Mucosa of stomach (tissue), 1 donor: ENCODE data around the gene ADRA2B.

Source experiments
- H3K27me3 ChIP-seq: one replicate; pipeline ENCODE4 v1.7.0; 2013; ENCODE audit warnings: mild to moderate bottlenecking, low read length; ENCODE audit not compliant: control insufficient read depth, insufficient read depth
- H3K36me3 ChIP-seq: one replicate; pipeline ENCODE4 v1.7.0; 2013; ENCODE audit warnings: low read length; ENCODE audit not compliant: control insufficient read depth, insufficient read depth
- H3K4me1 ChIP-seq: one replicate; pipeline ENCODE4 v1.7.0; 2013; ENCODE audit warnings: mild to moderate bottlenecking, low read length; ENCODE audit not compliant: control insufficient read depth, insufficient read depth
- H3K4me3 ChIP-seq: one replicate; pipeline ENCODE4 v1.7.0; 2013; ENCODE audit warnings: low read length
- H3K9ac ChIP-seq: one replicate; pipeline ENCODE4 v1.7.0; 2013; ENCODE audit warnings: mild to moderate bottlenecking, low read length, moderate library complexity
- H3K9me3 ChIP-seq: one replicate; pipeline ENCODE4 v1.7.0; 2013; ENCODE audit warnings: mild to moderate bottlenecking, low read length, moderate library complexity; ENCODE audit not compliant: control insufficient read depth
- donor health status: Pancreatic carcinoma.

Gene ADRA2B

DNA sequence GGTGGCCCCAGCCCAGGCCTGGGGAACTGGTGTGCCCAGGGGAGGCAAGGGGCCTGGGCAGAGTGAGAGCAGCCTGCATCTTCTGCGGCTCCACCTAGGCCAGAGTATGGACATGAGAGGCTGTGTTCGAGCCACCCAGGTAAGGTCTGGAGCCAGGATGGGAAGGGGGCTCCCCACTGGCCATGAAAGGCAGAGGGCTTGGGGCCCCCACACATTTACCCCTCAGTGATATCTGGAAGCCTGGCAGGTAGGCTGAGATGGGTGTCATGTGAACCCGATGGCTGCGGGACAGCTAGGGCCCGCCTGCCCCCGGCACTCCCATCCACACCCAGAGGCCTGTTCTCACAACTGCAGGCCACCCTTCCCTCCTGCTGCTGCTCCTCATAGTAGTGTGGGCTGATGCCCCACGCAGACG is 13.2 kb downstream of the ADRA2B start:
- H3K4me3 ChIP-seq = no peak overlapping the region
- H3K9me3 ChIP-seq = peaks cover 6% of the 10 kb centered on the region
- no peaks in the 10 kb centered on the region for H3K4me1 ChIP-seq
- peaks cover 6% of the 10 kb centered on the region for H3K27me3 ChIP-seq
- no peak overlapping the region for H3K9ac ChIP-seq
- H3K36me3 ChIP-seq = no peaks in the 10 kb centered on the region

DNA sequence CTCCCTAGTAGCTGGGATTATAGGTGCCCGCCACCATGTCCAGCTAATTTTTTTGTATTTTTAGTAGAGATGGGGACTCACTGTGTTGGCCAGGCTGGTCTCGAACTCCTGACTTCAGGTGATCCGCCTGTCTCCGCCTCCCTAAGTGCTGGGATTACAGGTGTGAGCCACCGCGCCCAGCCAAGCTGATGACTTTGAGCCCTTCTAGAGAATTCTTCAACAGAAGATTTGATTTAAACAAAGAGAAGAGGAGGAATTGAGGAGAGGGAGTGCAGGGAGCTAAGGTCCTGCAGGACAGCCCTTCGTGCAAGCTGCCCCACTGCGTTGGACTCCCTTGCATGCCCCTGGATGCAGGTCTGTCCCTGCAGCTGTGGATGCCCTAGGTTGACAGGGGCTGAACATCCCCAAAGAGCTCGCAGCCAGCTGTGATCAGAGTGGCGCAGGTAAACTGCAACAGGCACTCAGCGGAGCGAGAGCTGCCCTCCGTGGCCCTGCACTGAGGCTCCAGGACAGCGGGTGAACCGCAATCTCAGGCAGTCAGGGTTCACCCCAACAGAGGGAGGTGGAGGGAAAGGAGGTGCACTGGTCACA is 13.7 kb downstream of the ADRA2B start:
- Histone ChIP-seq H3K36me3 (no peaks in the 10 kb centered on the region), H3K4me3 (no peak overlapping the region), H3K27me3 (peaks cover 4% of the 10 kb centered on the region), H3K9ac (no peak overlapping the region), H3K4me1 (no peaks in the 10 kb centered on the region), H3K9me3 (peaks cover 6% of the 10 kb centered on the region)

DNA sequence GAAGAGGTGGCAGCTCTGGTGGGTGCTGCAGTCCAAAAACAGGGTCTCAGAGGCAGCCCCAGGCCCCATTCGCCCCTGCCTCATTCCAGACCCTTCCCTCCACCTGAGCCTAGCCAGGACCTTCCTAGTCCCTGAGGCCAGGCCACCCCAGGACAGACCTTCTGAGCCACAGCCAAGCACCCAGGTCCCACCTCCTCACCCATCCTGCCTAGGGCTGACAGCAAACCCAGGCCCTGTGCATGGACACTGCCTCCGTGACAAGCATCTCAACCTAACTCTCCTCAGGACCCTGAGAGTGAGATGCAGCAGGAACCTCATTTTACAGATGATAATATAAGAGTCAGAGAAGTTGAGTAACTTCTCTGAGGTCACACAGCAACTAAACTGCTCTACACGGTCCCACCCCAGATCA is 15.5 kb downstream of the ADRA2B start:
- H3K9ac ChIP-seq = no peak overlapping the region
- H3K4me1 ChIP-seq = no peaks in the 10 kb centered on the region
- H3K9me3 ChIP-seq = peaks cover 6% of the 10 kb centered on the region
- H3K36me3 ChIP-seq = no peaks in the 10 kb centered on the region
- no peaks in the 10 kb centered on the region for H3K27me3 ChIP-seq
- no peak overlapping the region for H3K4me3 ChIP-seq

DNA sequence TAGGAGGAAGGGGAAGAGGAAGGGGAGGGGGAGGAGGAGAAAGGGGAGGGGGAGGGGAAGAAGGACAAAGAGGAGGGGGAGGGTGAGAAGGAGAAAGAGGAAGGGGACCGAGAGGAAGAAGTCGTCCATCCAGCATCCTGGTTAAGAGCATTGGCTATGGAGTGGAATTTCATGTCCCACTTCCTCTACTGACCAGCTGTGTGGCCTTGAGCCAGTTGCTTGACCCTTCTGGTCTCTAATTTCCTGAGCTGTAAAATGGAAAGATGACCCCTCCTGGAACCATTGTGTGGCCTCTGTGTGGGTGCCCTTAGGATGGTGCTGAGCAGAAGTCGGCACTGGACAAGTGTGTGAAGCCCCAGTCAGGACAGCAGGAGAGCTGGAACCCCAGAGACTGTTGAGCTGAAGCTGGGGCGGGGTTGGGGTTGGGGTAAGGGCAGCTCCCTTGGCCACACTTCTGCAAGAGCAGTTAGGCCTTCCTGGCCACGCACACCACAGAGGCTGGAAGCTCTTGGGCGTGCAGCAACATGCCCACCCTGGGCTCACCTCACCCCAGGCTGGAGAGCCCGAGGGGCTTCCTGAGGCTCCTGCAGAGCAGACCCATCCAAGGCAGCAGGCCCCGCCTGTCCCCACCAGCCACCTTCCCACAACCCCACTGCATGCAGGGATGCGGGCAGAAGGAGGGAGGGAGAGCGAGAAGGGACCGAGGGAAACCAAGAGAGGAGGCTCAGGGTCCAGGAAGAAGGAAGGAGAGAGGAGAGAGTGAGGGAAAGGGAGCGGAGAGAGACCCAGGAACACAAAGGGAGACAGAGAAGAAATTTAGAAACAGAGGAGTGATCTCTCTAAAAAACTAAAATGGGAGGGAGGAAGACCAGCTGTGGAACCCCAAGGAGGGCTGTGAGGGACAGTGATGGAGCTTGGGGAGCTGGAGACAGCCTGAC is 16.2 kb downstream of the ADRA2B start:
- no peaks in the 10 kb centered on the region for H3K27me3 ChIP-seq
- H3K4me1 ChIP-seq = no peaks in the 10 kb centered on the region
- no peaks in the 10 kb centered on the region for H3K36me3 ChIP-seq
- H3K4me3 ChIP-seq = no peak overlapping the region
- peaks cover under 1% of the 10 kb centered on the region for H3K9me3 ChIP-seq
- no peak overlapping the region for H3K9ac ChIP-seq

DNA sequence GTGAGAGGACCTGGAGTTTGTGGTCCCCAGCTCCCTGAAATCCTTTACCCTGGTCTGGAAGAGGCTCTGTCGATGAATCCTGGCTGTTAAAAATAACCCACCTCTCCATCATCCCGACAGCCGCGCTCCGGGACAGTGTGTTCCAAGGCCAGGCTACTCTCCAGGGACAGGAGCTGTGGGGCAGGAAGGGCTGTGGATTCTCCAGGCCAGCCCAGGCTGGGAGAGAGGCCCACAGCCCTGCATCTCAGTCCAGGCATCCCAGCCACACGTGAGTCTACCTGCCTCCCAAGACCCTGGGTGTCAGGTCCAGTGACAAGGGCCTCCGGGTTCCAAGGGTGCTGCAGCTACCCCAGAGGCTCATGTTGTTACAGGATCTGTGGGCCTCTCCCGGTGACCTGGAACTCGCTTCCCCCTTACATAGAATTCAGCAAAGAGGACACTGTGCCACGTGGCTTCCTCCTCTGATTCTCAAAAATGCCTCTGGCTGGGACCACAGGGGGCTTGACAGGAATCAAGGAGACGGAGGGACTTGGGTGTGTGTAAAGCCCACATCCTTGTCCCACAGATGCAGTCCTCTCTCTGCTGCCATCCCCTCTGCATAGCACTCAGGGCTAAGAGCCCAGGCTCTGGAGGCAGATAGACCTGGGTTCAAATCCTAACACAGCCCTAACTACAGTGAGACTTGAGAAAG is 17.3 kb downstream of the ADRA2B start:
- H3K36me3 ChIP-seq = no peaks in the 10 kb centered on the region
- no peaks in the 10 kb centered on the region for H3K27me3 ChIP-seq
- H3K9ac ChIP-seq = no peak overlapping the region
- no peak overlapping the region for H3K4me3 ChIP-seq
- H3K9me3 ChIP-seq = no peaks in the 10 kb centered on the region
- H3K4me1 ChIP-seq = no peaks in the 10 kb centered on the region

DNA sequence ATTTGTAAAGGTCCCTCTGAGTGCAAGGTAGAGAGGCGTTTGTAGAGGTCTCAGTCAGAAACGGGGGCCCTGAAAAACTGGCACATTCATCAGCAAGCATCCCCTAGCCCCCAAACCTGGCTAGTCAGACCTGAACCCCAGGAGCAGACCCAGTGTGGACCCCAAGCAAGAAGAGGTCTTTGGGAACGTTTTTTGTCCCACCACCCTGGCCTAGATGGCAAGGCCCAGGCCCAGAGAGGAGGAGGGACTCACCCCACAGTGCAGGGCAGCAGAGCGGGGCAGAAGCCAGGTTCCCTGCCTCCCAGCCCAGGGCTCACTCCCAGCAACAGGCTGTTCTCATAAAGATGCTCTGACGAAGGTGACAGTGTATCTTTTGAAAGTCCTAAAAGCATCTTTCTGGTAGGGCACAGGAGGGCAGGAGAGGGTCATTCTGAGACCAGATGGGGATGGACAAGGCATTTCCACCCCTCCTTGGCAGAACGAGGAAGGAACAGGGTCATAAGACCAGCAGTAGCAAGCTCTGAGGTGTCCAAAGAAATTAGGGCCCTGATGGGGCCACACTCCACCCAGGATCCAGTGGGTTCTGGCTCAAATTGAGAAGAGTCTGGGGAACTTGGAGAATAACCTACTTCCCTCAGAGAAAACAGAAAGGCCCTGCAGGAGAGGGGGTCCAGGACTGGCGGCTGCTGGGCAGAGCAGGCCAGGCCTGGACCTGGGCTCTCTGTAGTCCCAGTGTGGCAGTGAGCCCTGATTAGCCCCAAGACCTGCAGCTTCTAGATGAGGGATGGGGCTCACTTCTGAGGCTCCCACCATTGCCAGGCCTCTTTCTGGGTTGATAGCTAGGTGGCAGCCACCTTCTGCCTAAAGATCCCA is 18.2 kb downstream of the ADRA2B start:
- Histone ChIP-seq H3K36me3 (no peaks in the 10 kb centered on the region), H3K9ac (no peak overlapping the region), H3K9me3 (no peaks in the 10 kb centered on the region), H3K4me3 (no peak overlapping the region), H3K4me1 (peaks cover 3% of the 10 kb centered on the region), H3K27me3 (no peaks in the 10 kb centered on the region)

DNA sequence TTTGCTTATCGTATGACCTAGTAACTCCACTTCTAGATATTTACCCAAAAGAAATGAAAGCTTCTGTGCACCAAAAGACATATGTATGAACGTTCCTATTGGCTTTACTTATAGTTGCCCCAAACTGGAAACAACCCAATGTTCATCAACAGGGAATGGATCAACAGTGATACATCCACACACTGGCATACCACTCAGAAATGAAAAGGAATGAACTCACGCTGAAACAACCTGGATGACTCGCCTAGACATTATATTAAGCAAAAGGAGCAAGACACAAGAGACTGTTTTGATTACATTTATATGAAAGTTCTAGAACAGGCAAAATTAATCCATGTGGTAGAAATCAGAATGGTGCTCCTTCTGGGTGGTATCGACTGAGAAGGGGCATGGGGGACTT is 18.9 kb downstream of the ADRA2B start:
- no peaks in the 10 kb centered on the region for H3K9me3 ChIP-seq
- H3K9ac ChIP-seq = no peak overlapping the region
- no peak overlapping the region for H3K4me3 ChIP-seq
- H3K36me3 ChIP-seq = no peaks in the 10 kb centered on the region
- no peaks in the 10 kb centered on the region for H3K27me3 ChIP-seq
- peaks cover 10% of the 10 kb centered on the region for H3K4me1 ChIP-seq

DNA sequence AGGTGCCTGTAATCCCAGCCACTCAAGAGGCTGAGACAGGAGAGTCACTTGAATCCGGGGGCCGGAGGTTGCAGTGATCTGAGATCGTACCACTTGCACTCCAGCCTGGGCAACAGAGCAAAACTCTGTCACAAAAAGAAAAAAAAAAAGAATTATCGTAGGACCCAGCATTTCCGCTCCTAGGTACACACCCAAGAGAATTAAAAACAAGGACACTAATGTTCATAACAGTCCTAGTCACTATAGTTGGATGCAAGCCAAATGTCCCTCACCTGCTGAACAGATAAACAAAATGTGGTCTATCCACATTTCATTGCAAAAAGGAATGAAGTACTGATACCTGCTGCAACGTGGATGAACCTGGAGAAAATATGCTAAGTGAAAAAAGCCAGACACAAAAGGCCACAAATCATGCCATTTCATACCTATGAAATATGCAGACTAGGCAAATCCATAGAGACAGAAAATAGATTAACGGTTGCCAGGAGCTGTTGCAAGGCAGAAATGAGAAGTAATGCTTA is 21.2 kb downstream of the ADRA2B start:
- Histone ChIP-seq H3K9ac (no peak overlapping the region), H3K4me1 (peaks cover 33% of the 10 kb centered on the region), H3K9me3 (no peaks in the 10 kb centered on the region), H3K27me3 (no peaks in the 10 kb centered on the region), H3K36me3 (no peaks in the 10 kb centered on the region), H3K4me3 (no peak overlapping the region)

DNA sequence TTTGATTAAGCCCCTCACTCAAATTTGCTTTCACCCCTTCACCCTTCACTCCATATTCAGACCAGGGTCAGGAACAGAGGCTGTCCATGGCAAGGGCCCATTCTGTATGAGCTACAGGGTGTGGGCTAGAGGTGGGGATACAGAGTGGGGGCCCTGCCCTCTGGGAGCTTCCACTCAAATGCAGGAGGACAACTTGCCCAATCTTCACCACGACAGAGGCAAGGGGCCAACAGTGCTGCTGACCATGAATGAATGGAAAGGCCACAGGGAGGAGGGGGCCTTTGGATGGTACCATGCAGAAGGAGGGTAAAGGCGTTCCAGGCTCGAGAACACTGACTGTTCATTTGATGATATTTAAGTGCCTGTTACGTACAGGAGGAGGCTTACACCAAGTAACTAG is 22.8 kb downstream of the ADRA2B start:
- Histone ChIP-seq H3K4me3 (no peak overlapping the region), H3K27me3 (no peaks in the 10 kb centered on the region), H3K9ac (no peak overlapping the region), H3K9me3 (no peaks in the 10 kb centered on the region), H3K36me3 (no peaks in the 10 kb centered on the region), H3K4me1 (peaks cover 49% of the 10 kb centered on the region)

DNA sequence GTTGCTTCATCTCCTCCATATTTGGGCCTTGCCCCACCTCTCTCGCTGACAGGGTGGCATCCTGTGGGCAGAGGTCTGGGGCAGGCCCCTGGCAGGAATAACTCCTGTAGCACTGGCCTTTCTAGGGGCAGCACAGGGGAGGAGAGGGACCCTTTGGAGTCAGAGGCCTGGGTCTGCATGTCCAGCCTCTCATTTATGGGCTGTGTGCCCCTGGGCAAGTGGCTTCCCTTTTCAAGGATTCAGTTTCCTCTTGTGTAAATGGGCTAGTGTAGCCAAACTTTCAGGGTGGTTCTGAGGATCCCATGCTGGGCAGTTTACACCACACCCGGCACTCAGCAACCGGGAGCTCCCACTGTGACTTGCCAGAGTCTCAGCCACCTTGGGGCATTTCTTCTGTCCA is 23.4 kb downstream of the ADRA2B start:
- Histone ChIP-seq H3K9ac (no peak overlapping the region), H3K36me3 (no peaks in the 10 kb centered on the region), H3K9me3 (no peaks in the 10 kb centered on the region), H3K4me1 (peaks cover 52% of the 10 kb centered on the region), H3K4me3 (no peak overlapping the region), H3K27me3 (no peaks in the 10 kb centered on the region)

DNA sequence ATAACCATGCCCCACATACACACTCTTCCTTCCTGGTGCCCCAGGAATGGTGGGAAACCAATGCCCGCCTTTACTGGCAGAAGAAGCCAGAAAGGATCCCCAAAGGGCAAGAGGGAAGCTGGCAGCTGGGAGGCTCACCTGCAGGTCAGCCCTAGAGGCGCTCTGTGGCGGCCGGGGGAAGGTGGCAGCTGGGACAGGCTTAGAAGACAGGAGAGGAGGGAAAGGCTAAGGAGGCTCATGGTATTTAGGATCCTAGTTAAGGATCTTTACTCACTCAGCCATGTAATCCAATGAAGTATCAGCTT is 23.8 kb downstream of the ADRA2B start:
- Histone ChIP-seq H3K4me1 (peaks cover 52% of the 10 kb centered on the region), H3K27me3 (no peaks in the 10 kb centered on the region), H3K4me3 (no peak overlapping the region), H3K36me3 (no peaks in the 10 kb centered on the region), H3K9ac (no peak overlapping the region), H3K9me3 (no peaks in the 10 kb centered on the region)
